Loucy (cell line): ENCODE data around the gene NALCN.

Source experiments
- H2AFZ ChIP-seq: fragments of 200-600 bp; sonication (generic); 2 replicates; pipeline ENCODE4 v1.6.0; 2016; ENCODE audit warnings: antibody characterized with exemption, mild to moderate bottlenecking, low read length, moderate library complexity
- H3F3A ChIP-seq: fragments of 200-600 bp; 2 replicates; pipeline ENCODE4 v1.6.0; 2016; ENCODE audit warnings: antibody characterized with exemption, low read depth, mild to moderate bottlenecking
- H3K27me3 ChIP-seq: fragments of 200-600 bp; sonication (generic); 2 replicates; pipeline ENCODE4 v1.6.1; 2014; ENCODE audit warnings: low read length, mild to moderate bottlenecking; ENCODE audit not compliant: insufficient read depth, poor library complexity, severe bottlenecking
- H3K36me3 ChIP-seq: fragments of 200-600 bp; sonication (generic); 2 replicates; pipeline ENCODE4 v1.6.1; 2016; ENCODE audit warnings: low read length; ENCODE audit not compliant: insufficient read depth
- H3K4me1 ChIP-seq: fragments of 200-600 bp; sonication (generic); 2 replicates; pipeline ENCODE4 v1.5.1; 2014; ENCODE audit warnings: low read length, mild to moderate bottlenecking; ENCODE audit not compliant: insufficient read depth, poor library complexity, severe bottlenecking
- H3K4me2 ChIP-seq: fragments of 200-600 bp; sonication (generic); 2 replicates; pipeline ENCODE4 v1.6.0; 2014; ENCODE audit warnings: antibody characterized with exemption, low read length, low read depth, mild to moderate bottlenecking; ENCODE audit not compliant: poor library complexity, severe bottlenecking
- H3K4me3 ChIP-seq: fragments of 200-600 bp; sonication (generic); 2 replicates; pipeline ENCODE4 v1.5.1; 2014; ENCODE audit warnings: low read length, mild to moderate bottlenecking, mixed read lengths; ENCODE audit not compliant: poor library complexity, severe bottlenecking
- H3K79me2 ChIP-seq: fragments of 200-600 bp; sonication (generic); 2 replicates; pipeline ENCODE4 v1.6.1; 2014; ENCODE audit warnings: low read length; ENCODE audit not compliant: insufficient read depth
- H3K9ac ChIP-seq: fragments of 200-600 bp; sonication (generic); 2 replicates; pipeline ENCODE4 v1.6.0; 2014; ENCODE audit warnings: mild to moderate bottlenecking, low read depth, low read length, moderate library complexity; ENCODE audit not compliant: poor library complexity, severe bottlenecking
- H3K9me2 ChIP-seq: fragments of 200-600 bp; sonication (generic); replicated peaks from 2 replicates; pipeline ENCODE4 v1.6.1; 2016; ENCODE audit warnings: low read depth, low read length, mixed read lengths
- H3K9me3 ChIP-seq: fragments of 200-600 bp; sonication (generic); 2 replicates; pipeline ENCODE4 v1.6.1; 2014; ENCODE audit warnings: mild to moderate bottlenecking, antibody characterized with exemption, low read length, low read depth; ENCODE audit not compliant: insufficient read depth
- H4K20me1 ChIP-seq: fragments of 200-600 bp; sonication (generic); 2 replicates; pipeline ENCODE4 v1.6.0; 2014; ENCODE audit warnings: antibody characterized with exemption, low read length, mild to moderate bottlenecking; ENCODE audit not compliant: insufficient read depth, poor library complexity, severe bottlenecking
- CTCF ChIP-seq: fragments of 200-600 bp; sonication (generic); conservative IDR thresholded peaks from 2 replicates; pipeline ENCODE4 v1.5.1; 2014; ENCODE audit warnings: mild to moderate bottlenecking, antibody characterized with exemption, low read length
- EZH2phosphoT487 ChIP-seq: fragments of 200-600 bp; IDR thresholded peaks from 2 replicates; pipeline ENCODE4 v1.6.1; 2018; ENCODE audit warnings: antibody characterized with exemption, mild to moderate bottlenecking, moderate library complexity, borderline replicate concordance

Gene NALCN

DNA sequence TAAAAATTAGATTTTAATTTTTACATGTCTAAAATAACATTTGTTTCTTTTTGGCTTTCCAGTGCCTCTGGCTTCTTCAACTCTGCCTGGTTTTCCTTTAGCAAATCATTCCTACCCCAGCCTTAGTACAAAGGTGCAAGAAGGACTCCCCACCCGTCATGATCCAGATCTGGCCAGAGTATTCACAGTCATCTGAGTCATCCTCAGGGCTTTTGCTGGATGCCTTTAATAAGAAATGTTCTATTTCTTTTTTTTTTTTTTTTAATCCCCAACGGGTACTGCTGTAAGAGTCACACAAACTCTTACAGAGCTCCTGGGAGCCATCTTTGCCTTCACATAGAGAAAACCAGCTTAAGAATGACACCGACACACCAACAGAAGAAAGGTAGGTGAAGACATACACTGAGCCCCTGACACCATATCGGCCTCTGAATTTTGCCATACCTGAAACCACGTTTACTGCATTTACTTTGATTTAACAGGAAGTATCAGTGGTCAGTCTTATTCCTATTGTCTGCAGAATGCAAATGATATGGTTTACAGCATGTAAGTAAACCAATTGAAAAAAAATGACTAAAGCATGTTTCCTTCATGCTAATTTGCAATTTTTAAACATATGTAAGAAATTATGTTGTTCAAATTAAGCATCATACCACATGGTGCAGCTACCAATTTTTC, 184.4 kb downstream of the NALCN start:
- TF ChIP-seq EZH2phosphoT487 (no peak), CTCF (no peak)
- H2AFZ ChIP-seq, result no peak overlapping the region

DNA sequence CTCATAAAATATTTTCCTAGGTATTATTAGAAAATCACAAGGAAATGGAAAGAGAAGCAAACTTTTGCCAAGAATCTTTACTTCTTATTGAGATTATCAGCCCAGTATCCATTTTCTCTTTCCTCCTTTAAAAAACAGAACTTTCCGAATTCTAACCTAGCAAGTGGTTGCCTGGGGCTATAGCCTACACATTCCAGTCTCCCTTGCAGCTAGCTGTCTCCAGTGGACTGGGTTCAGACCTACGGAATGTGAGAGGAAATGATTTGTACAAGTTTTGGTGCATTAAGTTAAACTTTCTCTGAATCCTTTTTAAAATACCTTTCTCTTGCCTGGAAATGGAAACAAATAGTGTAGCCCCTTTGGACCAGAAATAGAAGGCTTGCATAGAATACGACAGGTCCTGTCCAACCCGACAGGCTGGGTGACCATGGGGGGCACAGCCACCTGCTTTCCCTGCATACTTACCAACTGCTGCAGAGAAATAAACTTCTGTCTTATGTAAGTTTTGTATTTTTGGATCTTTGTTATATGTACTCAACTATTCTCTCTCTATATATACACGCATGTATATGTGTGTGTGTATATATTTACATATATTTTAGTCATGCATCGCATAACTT, 185.9 kb downstream of the NALCN start:
- Histone ChIP-seq H3K36me3 (no peaks in the 10 kb centered on the region), H3K4me2 (no peak overlapping the region), H3F3A (no peaks in the 10 kb centered on the region), H4K20me1 (no peaks in the 10 kb centered on the region), H3K4me1 (no peaks in the 10 kb centered on the region), H3K9me3 (no peaks in the 10 kb centered on the region; the same call in 1 of the 2 replicates), H3K4me3 (no peak overlapping the region), H3K9ac (no peak overlapping the region), H3K9me2 (no peaks in the 10 kb centered on the region), H2AFZ (no peak overlapping the region), H3K79me2 (no peaks in the 10 kb centered on the region), H3K27me3 (no peaks in the 10 kb centered on the region)
- TF ChIP-seq CTCF (no peak), EZH2phosphoT487 (no peak)

More for the DNA sequence above, 184.4 kb downstream of the NALCN start:
- Histone ChIP-seq H3K4me1 (no peaks in the 10 kb centered on the region), H3K79me2 (no peaks in the 10 kb centered on the region), H4K20me1 (no peaks in the 10 kb centered on the region), H3K9me2 (no peaks in the 10 kb centered on the region), H3K36me3 (no peaks in the 10 kb centered on the region), H3F3A (no peaks in the 10 kb centered on the region), H3K4me2 (no peak overlapping the region), H3K27me3 (no peaks in the 10 kb centered on the region), H3K4me3 (no peak overlapping the region), H3K9ac (no peak overlapping the region), H3K9me3 (no peaks in the 10 kb centered on the region; the same call in 1 of the 2 replicates)

DNA sequence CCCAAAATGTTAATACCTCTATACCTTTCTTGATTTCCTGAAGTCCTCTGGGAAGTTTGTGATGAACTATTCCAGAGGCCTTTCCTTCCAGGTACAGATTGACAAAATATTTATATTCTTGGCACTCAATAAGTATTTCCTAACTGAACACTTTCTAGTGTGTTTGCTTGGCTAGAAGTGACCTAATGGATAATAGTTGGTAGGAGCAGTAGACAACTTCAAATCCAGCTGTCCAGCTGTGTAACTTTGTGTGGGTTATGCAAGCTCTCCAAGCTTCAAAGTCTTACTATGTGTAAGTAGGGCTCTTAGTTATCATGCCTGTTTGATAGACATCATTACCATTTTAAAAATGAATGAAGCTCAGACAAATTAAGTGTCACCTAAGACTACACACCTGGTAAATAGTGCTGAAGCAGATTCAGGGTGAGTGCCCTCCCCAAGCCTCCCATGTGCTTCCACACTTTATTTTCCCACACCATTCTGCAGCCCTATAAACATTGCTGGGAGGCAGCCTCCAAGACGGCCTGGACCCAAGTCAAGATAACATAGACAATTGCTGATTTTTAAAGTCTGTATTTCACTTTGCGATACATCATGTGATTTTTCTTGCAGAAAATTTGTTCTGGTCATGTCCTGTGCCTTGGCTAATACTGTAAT, 196.6 kb downstream of the NALCN start:
- Histone ChIP-seq H3K36me3 (no peaks in the 10 kb centered on the region), H3K9ac (no peak overlapping the region), H3K4me3 (no peak overlapping the region), H4K20me1 (no peaks in the 10 kb centered on the region), H2AFZ (no peak overlapping the region), H3F3A (no peaks in the 10 kb centered on the region), H3K9me2 (no peaks in the 10 kb centered on the region), H3K79me2 (no peaks in the 10 kb centered on the region), H3K4me2 (no peak overlapping the region), H3K27me3 (no peaks in the 10 kb centered on the region), H3K9me3 (no peaks in the 10 kb centered on the region), H3K4me1 (no peaks in the 10 kb centered on the region)
- TF ChIP-seq EZH2phosphoT487 (no peak), CTCF (no peak)
